ENCODE data around the gene INTU. TPM values are rescaled to one million over a fixed set of nuclear protein-coding genes. Genes with fewer than 3 reads are reported as not detected.
"Not testable (repeated sequence)": the region's sequence is repeated elsewhere in the genome, so short reads cannot be mapped to it uniquely, and the experiment has no call there.

INTU gene
- 2.5 and 4.2 TPM in 2 replicates for total RNA-seq (2012; rRNA removed)

GRCh38 chr4:127632420-127633403, at the start of gene INTU:
Gene INTU, plus strand, starts transcription at chr4:127632957. Its CDS starts 78 bp downstream, at chr4:127633035.
- Histone ChIP-seq H3K9ac (ENCODE audit: low read depth, low read length) (peak within 1 kb of the TSS; percentile 86), H3K36me3 (ENCODE audit: insufficient read depth, low read length) (no peaks in the 10 kb centered on the region), H3K4me2 (ENCODE audit: low read length) (peak within 1 kb of the TSS; percentile 83), H3K4me1 (ENCODE audit: control insufficient read depth, insufficient read depth, low read length) (peaks cover 6% of the 10 kb centered on the region), H3K9me3 (replicated peaks; ENCODE audit: low read length) (no peaks in the 10 kb centered on the region), H3K27me3 (ENCODE audit: control insufficient read depth, insufficient read depth, low read length) (no peaks in the 10 kb centered on the region), H3K4me3 (ENCODE audit: low read length) (peak within 1 kb of the TSS; percentile 78)

- H3K9ac ChIP-seq (ENCODE audit: low read depth, low read length); H3K27me3 ChIP-seq (ENCODE audit: control insufficient read depth, insufficient read depth, low read length); H3K9me3 ChIP-seq (replicated peaks; ENCODE audit: low read length); H3K36me3 ChIP-seq (ENCODE audit: insufficient read depth, low read length); H3K4me2 ChIP-seq (ENCODE audit: low read length); H3K4me3 ChIP-seq (ENCODE audit: low read length); H3K4me1 ChIP-seq (ENCODE audit: control insufficient read depth, insufficient read depth, low read length): not testable (repeated sequence)
Measured at GRCh38 chr4:127586496-127586895, 46.3 kb upstream of the INTU start.

GRCh38 chr4:127586922-127587571, 45.7 kb upstream of the INTU start:
- H3K27me3 ChIP-seq (ENCODE audit: control insufficient read depth, insufficient read depth, low read length), result no peaks in the 10 kb centered on the region
- no peaks in the 10 kb centered on the region for H3K36me3 ChIP-seq (ENCODE audit: insufficient read depth, low read length)
- no peaks in the 10 kb centered on the region for H3K9me3 ChIP-seq (replicated peaks; ENCODE audit: low read length)
- H3K4me2 ChIP-seq (ENCODE audit: low read length), result no peak overlapping the region
- H3K4me3 ChIP-seq (ENCODE audit: low read length), result no peak overlapping the region
- H3K4me1 ChIP-seq (ENCODE audit: control insufficient read depth, insufficient read depth, low read length), result no peaks in the 10 kb centered on the region
- no peak overlapping the region for H3K9ac ChIP-seq (ENCODE audit: low read depth, low read length)

- not testable (repeated sequence) for H3K9me3 ChIP-seq (replicated peaks; ENCODE audit: low read length); H3K27me3 ChIP-seq (ENCODE audit: control insufficient read depth, insufficient read depth, low read length)
Measured at GRCh38 chr4:127589153-127589552, 43.6 kb upstream of the INTU start.

GRCh38 chr4:127598656-127599055, 34.1 kb upstream of the INTU start:
- Histone ChIP-seq H3K9ac (ENCODE audit: low read depth, low read length) (no peak overlapping the region), H3K36me3 (ENCODE audit: insufficient read depth, low read length) (no peaks in the 10 kb centered on the region), H3K4me2 (ENCODE audit: low read length) (no peak overlapping the region), H3K27me3 (ENCODE audit: control insufficient read depth, insufficient read depth, low read length) (peaks cover 13% of the 10 kb centered on the region), H3K4me1 (ENCODE audit: control insufficient read depth, insufficient read depth, low read length) (no peaks in the 10 kb centered on the region), H3K9me3 (replicated peaks; ENCODE audit: low read length) (no peaks in the 10 kb centered on the region), H3K4me3 (ENCODE audit: low read length) (no peak overlapping the region)

More at GRCh38 chr4:127589153-127589552, 43.6 kb upstream of the INTU start:
- not testable (repeated sequence) for H3K4me2 ChIP-seq (ENCODE audit: low read length); H3K4me1 ChIP-seq (ENCODE audit: control insufficient read depth, insufficient read depth, low read length); H3K4me3 ChIP-seq (ENCODE audit: low read length); H3K36me3 ChIP-seq (ENCODE audit: insufficient read depth, low read length); H3K9ac ChIP-seq (ENCODE audit: low read depth, low read length)

DNA sequence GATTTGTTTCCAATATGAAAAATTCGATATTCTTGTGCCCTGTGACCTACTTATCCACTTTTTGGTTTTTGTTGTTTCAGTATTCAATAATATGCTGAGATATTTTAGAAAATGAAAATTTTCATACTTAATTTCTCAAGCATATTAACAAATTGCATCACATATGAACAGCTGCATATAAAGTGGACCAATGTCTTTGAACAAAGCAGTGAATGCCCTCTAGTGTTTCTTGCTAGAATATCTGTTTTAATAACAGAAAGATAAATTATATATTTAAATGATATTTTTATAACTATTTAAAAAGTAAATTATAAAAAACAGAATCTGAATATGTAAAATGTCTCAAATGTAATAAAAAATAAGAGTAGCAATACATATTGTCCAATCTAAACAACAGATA, 31.7 kb upstream of the INTU start:
- no peak overlapping the region for H3K9ac ChIP-seq (ENCODE audit: low read depth, low read length)
- no peaks in the 10 kb centered on the region for H3K4me1 ChIP-seq (ENCODE audit: control insufficient read depth, insufficient read depth, low read length)
- H3K9me3 ChIP-seq (replicated peaks; ENCODE audit: low read length), result no peaks in the 10 kb centered on the region
- H3K4me3 ChIP-seq (ENCODE audit: low read length), result no peak overlapping the region
- no peaks in the 10 kb centered on the region for H3K36me3 ChIP-seq (ENCODE audit: insufficient read depth, low read length)
- H3K27me3 ChIP-seq (ENCODE audit: control insufficient read depth, insufficient read depth, low read length), result peaks cover 18% of the 10 kb centered on the region
- no peak overlapping the region for H3K4me2 ChIP-seq (ENCODE audit: low read length)

GRCh38 chr4:127604949-127605709, 27.6 kb upstream of the INTU start:
- Histone ChIP-seq H3K9me3 (replicated peaks; ENCODE audit: low read length) (no peaks in the 10 kb centered on the region), H3K4me2 (ENCODE audit: low read length) (no peak overlapping the region), H3K9ac (ENCODE audit: low read depth, low read length) (no peak overlapping the region), H3K36me3 (ENCODE audit: insufficient read depth, low read length) (no peaks in the 10 kb centered on the region), H3K4me3 (ENCODE audit: low read length) (no peak overlapping the region), H3K27me3 (ENCODE audit: control insufficient read depth, insufficient read depth, low read length) (peaks cover 28% of the 10 kb centered on the region), H3K4me1 (ENCODE audit: control insufficient read depth, insufficient read depth, low read length) (no peaks in the 10 kb centered on the region)

DNA sequence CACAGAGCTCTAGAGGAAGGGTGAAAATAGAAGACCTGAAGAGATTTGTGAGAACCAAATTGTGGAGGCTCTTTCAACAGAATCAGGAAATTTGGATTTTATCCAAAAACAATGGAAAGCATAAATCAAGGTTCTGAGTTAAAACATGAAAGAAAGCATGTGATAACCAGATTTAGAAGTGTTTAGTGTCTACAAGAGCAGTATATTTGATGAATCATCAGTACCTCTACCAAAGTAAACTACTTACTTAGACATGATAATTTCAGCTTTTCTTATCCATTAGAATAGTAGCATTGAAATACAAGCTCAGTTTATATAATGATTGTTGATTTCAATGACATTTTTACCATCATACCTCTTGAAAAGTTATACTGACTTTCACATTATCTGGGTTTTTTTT, 25.9 kb upstream of the INTU start:
- Histone ChIP-seq H3K4me1 (ENCODE audit: control insufficient read depth, insufficient read depth, low read length) (no peaks in the 10 kb centered on the region), H3K9ac (ENCODE audit: low read depth, low read length) (no peak overlapping the region), H3K27me3 (ENCODE audit: control insufficient read depth, insufficient read depth, low read length) (peaks cover 31% of the 10 kb centered on the region), H3K9me3 (replicated peaks; ENCODE audit: low read length) (no peaks in the 10 kb centered on the region), H3K36me3 (ENCODE audit: insufficient read depth, low read length) (no peaks in the 10 kb centered on the region), H3K4me3 (ENCODE audit: low read length) (no peak overlapping the region), H3K4me2 (ENCODE audit: low read length) (no peak overlapping the region)

GRCh38 chr4:127609484-127609883, 23.3 kb upstream of the INTU start:
- no peak overlapping the region for H3K4me3 ChIP-seq (ENCODE audit: low read length)
- no peaks in the 10 kb centered on the region for H3K9me3 ChIP-seq (replicated peaks; ENCODE audit: low read length)
- no peak overlapping the region for H3K9ac ChIP-seq (ENCODE audit: low read depth, low read length)
- no peak overlapping the region for H3K4me2 ChIP-seq (ENCODE audit: low read length)
- H3K36me3 ChIP-seq (ENCODE audit: insufficient read depth, low read length), result no peaks in the 10 kb centered on the region
- peaks cover 28% of the 10 kb centered on the region for H3K27me3 ChIP-seq (ENCODE audit: control insufficient read depth, insufficient read depth, low read length)
- H3K4me1 ChIP-seq (ENCODE audit: control insufficient read depth, insufficient read depth, low read length), result no peaks in the 10 kb centered on the region

- Histone ChIP-seq H3K4me2 (ENCODE audit: low read length) (no peak overlapping the region), H3K36me3 (ENCODE audit: insufficient read depth, low read length) (no peaks in the 10 kb centered on the region), H3K4me1 (ENCODE audit: control insufficient read depth, insufficient read depth, low read length) (no peaks in the 10 kb centered on the region), H3K27me3 (ENCODE audit: control insufficient read depth, insufficient read depth, low read length) (peaks cover 27% of the 10 kb centered on the region), H3K4me3 (ENCODE audit: low read length) (no peak overlapping the region), H3K9me3 (replicated peaks; ENCODE audit: low read length) (no peaks in the 10 kb centered on the region), H3K9ac (ENCODE audit: low read depth, low read length) (no peak overlapping the region)
Measured at GRCh38 chr4:127610488-127610887, 22.3 kb upstream of the INTU start.

GRCh38 chr4:127616898-127617297, 15.9 kb upstream of the INTU start:
- H3K4me1 ChIP-seq (ENCODE audit: control insufficient read depth, insufficient read depth, low read length), result no peaks in the 10 kb centered on the region
- H3K4me3 ChIP-seq (ENCODE audit: low read length), result no peak overlapping the region
- H3K4me2 ChIP-seq (ENCODE audit: low read length), result no peak overlapping the region
- no peak overlapping the region for H3K9ac ChIP-seq (ENCODE audit: low read depth, low read length)
- peaks cover 36% of the 10 kb centered on the region for H3K27me3 ChIP-seq (ENCODE audit: control insufficient read depth, insufficient read depth, low read length)
- no peaks in the 10 kb centered on the region for H3K36me3 ChIP-seq (ENCODE audit: insufficient read depth, low read length)
- no peaks in the 10 kb centered on the region for H3K9me3 ChIP-seq (replicated peaks; ENCODE audit: low read length)
